Measurements from ENCODE around the gene CRY1. TPM values are rescaled to one million over a fixed set of nuclear protein-coding genes. Genes with fewer than 3 reads are reported as not detected.

Gene CRY1
- total RNA-seq, 1 experiment from 2014 or later, result 23.1 TPM

DNA sequence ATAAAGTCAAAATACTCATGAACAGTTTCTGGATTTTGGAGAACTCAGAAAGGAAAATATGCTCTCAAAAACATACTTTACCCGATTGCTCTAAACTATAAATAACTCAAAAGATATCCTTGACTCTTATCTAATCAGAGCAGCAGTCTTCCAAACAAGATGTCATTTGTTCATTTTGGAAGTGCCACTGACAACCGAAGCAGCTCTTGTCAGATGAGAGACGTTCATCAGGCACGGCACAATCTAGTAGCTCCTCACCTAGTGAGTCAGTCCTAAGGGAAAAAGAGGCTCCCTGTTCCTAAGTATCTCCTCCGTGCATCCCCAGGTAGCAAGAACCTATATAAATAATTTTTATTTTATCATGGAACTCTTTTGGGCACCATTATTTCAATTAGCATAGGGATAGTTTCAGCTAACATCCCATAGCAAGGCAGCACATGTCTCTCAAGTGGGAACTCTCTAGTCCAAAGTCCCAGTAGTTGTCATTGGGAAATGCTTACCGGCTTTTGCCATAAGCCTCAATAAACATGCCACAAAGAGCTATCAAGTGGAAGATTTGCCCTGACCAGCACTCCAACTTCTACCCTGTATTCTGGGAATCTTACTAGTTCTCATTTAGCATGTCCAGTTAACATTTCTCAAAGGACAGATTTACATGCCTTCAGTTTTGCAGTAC lies 151.7 kb downstream of the CRY1 start:
- DNase-seq (ENCODE audit: low spot score) (no peak), ATAC-seq (no peak)
- peaks cover 45% of the 10 kb centered on the region for H3K9me3 Mint-ChIP-seq
- H3K27ac Mint-ChIP-seq, result no peak overlapping the region
- TF ChIP-seq ATF1 (CRISPR knock-in tag; IDR thresholded peaks at IDR 0.05) (no peak), ZNF121 (CRISPR knock-in tag; IDR thresholded peaks at IDR 0.05) (no peak), KAT7 (CRISPR knock-in tag; IDR thresholded peaks at IDR 0.05; ENCODE audit: borderline replicate concordance) (no peak), CBFB (CRISPR knock-in tag; IDR thresholded peaks at IDR 0.05; ENCODE audit: low read depth) (no peak), RELA (CRISPR knock-in tag; IDR thresholded peaks at IDR 0.05; ENCODE audit: borderline replicate concordance) (no peak), TP53 (CRISPR knock-in tag; IDR thresholded peaks at IDR 0.05) (no peak), SMAD4 (CRISPR knock-in tag; IDR thresholded peaks at IDR 0.05) (no peak), ZNF232 (CRISPR knock-in tag; IDR thresholded peaks at IDR 0.05) (no peak)
- TF ChIP-seq, protein P1, sequence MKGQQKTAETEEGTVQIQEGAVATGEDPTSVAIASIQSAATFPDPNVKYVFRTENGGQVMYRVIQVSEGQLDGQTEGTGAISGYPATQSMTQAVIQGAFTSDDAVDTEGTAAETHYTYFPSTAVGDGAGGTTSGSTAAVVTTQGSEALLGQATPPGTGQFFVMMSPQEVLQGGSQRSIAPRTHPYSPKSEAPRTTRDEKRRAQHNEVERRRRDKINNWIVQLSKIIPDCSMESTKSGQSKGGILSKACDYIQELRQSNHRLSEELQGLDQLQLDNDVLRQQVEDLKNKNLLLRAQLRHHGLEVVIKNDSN (CRISPR knock-in tag; IDR thresholded peaks at IDR 0.05), result no peak
- TF ChIP-seq, protein P2, sequence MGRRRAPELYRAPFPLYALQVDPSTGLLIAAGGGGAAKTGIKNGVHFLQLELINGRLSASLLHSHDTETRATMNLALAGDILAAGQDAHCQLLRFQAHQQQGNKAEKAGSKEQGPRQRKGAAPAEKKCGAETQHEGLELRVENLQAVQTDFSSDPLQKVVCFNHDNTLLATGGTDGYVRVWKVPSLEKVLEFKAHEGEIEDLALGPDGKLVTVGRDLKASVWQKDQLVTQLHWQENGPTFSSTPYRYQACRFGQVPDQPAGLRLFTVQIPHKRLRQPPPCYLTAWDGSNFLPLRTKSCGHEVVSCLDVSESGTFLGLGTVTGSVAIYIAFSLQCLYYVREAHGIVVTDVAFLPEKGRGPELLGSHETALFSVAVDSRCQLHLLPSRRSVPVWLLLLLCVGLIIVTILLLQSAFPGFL (CRISPR knock-in tag; IDR thresholded peaks at IDR 0.05; ENCODE audit: borderline replicate concordance), result no peak
- TF ChIP-seq, protein P3, sequence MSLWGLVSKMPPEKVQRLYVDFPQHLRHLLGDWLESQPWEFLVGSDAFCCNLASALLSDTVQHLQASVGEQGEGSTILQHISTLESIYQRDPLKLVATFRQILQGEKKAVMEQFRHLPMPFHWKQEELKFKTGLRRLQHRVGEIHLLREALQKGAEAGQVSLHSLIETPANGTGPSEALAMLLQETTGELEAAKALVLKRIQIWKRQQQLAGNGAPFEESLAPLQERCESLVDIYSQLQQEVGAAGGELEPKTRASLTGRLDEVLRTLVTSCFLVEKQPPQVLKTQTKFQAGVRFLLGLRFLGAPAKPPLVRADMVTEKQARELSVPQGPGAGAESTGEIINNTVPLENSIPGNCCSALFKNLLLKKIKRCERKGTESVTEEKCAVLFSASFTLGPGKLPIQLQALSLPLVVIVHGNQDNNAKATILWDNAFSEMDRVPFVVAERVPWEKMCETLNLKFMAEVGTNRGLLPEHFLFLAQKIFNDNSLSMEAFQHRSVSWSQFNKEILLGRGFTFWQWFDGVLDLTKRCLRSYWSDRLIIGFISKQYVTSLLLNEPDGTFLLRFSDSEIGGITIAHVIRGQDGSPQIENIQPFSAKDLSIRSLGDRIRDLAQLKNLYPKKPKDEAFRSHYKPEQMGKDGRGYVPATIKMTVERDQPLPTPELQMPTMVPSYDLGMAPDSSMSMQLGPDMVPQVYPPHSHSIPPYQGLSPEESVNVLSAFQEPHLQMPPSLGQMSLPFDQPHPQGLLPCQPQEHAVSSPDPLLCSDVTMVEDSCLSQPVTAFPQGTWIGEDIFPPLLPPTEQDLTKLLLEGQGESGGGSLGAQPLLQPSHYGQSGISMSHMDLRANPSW (CRISPR knock-in tag; conservative IDR thresholded peaks at IDR 0.05; ENCODE audit: low read depth), result no peak
- TF ChIP-seq, protein P4, sequence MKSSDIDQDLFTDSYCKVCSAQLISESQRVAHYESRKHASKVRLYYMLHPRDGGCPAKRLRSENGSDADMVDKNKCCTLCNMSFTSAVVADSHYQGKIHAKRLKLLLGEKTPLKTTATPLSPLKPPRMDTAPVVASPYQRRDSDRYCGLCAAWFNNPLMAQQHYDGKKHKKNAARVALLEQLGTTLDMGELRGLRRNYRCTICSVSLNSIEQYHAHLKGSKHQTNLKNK (CRISPR knock-in tag; IDR thresholded peaks at IDR 0.05), result no peak
- TF ChIP-seq, protein P5, sequence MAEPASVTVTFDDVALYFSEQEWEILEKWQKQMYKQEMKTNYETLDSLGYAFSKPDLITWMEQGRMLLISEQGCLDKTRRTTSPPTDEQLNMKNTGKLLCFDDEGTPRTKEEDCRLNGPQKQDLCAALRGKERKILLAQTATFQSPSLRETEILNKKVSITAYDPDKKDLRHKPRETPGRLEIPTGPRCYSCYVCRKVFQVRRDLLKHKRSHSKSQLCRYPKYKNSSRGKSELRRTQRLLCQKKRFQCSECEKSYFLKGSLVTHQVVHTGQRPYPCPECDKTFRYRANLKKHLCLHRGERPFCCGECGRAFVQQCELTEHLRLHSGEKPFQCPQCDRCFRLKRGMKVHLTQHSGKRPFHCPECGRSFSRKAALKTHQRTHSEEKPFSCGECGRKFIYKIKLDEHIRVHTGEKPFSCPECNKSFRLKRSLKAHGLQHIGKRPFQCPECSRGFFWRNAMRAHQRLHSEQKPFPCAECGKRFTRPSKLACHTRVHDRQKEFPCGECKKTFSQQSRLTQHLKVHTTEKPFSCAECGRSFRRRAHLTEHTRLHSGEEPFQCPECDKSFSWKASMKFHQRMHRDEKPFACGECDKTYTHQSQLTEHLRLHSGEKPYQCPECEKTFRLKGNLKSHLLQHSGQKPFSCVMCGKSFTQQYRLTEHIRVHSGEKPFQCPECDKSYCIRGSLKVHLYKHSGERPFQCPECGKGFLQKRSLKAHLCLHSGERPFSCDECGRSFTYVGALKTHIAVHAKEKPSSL (CRISPR knock-in tag; conservative IDR thresholded peaks at IDR 0.05), result no peak
- peaks cover 10% of the 10 kb centered on the region for H3K27me3 Mint-ChIP-seq (ENCODE audit: low read depth)
- ChIA-PET POLR2A (no interaction called here), CTCF (no interaction called here)
- H3K4me3 Mint-ChIP-seq, result no peak overlapping the region
- H3K36me3 Mint-ChIP-seq, result peaks cover 20% of the 10 kb centered on the region
- no peaks in the 10 kb centered on the region for H3K4me1 Mint-ChIP-seq

Other genes with a start within 250 kb of the CRY1 start
- gene TMEM263, start 137.6 kb downstream of the CRY1 start, total RNA-seq (2021), result 15.2 to 18.0 TPM (median 16.8 TPM) in 3 replicates
- gene MTERF2, start 106.4 kb downstream of the CRY1 start, total RNA-seq (2021), result 7.0 to 9.3 TPM (median 9.0 TPM) in 3 replicates

Data from WTC11 (cell line).